Dermis microvascular lymphatic vessel endothelial cell (primary cell): ENCODE data around the gene NCOA1. TPM values are rescaled to one million over a fixed set of nuclear protein-coding genes. Genes with fewer than 3 reads are reported as not detected.
"Not testable (repeated sequence)": the region's sequence is repeated elsewhere in the genome, so short reads cannot be mapped to it uniquely, and the experiment has no call there.

Source experiments
- DNase-seq, 2 donors: peaks; one replicate each; pipeline versions ENCODE4 v3.0.0 to v3.0.0-alpha.2; 2010; ENCODE audit warnings: low read depth in 2 of 2
- total RNA-seq: library from RNA; depleted of rRNA; stranded (reverse); fragments of >200 nt; gene quantifications from 2 replicates; pipeline ENCODE4 v1.2.1, GENCODE V29; 2014

NCOA1 gene
- total RNA-seq, 1 donor from 2014 or later, result 5.9 TPM

DNA sequence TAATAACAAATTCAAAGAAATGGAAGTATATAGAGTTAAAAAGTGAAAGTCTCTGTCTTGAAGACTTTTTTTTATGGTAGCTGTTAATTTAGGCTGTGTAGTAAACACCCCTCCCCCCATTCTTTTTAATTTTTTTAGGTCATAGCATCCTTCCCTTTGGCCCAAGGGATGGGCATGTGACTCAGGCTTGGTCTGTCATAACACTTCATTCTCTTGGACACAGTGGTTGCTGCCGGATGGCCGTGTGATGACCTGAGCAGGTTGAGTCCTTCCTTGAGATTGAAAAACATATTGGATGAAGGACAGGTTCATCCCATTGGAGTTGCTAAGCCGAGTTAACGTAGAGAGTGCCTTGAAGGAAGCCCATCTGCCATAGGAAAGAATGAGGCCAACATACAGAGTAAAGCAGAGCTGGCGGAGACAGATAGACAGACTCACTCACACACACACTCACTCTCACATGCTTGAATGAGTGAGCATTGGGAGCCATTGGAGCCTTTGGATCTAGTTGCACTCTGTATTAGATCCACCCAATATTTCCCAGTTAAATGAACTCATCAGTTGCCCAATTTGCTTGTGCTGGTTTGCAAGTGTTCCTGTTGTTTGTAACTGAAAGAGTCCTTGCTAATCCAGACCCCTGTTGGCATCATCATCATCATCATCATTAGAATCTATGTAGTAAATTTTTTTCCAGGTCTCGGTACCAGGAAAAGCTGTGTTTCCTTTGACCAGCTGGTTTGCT, 14.7 kb downstream of the NCOA1 start:
- no peak for DNase-seq

GRCh38 chr2:24507549-24507948, 16.5 kb downstream of the NCOA1 start:
- DNase-seq, result peak in 1 of 2 donors; percentile 29

GRCh38 chr2:24508878-24509277, 17.8 kb downstream of the NCOA1 start:
- no peak for DNase-seq

- DNase-seq, result no peak
Observed at GRCh38 chr2:24509425-24509824, 18.4 kb downstream of the NCOA1 start.

- DNase-seq, result no peak
Observed at GRCh38 chr2:24509840-24510239, 18.8 kb downstream of the NCOA1 start.

GRCh38 chr2:24510771-24511170, 19.7 kb downstream of the NCOA1 start:
- no peak for DNase-seq

DNA sequence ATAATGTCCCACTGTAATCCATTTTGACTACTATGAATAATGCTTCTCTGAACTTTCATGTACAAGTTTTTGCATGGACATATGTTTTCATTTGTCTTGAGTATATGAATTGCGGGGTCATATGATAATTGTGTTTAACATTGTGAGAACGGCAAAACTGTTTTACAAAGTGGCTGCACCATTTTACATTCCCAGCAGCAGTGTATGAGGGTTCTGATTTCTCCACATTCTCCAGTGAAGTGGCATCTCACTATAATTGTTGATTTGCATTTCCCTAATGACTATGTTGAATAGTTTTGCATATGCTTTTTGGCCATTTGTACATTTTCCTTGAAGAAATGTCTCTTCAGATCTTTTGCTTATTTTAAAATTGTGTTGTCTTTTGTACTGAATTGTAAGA, 20.1 kb downstream of the NCOA1 start:
- DNase-seq, result no peak

DNA sequence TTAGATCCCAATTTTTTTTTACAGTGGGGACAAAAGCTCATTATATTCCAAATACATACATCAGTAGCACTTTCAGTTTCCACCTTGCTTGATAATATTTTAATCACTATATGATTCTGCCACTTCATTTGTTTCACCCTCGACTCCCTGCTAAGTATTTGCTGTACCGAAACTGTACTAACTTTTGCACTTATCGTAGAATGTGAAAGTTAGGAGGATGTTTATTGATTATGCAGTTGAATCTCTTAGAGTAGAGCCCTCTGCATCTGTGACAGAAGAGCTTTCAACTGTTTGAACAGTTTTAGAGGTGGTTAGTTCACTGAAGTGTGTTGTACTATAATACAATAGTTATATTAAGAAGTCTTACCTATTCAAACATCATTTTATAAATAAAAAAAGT, 20.8 kb downstream of the NCOA1 start:
- DNase-seq, result no peak

GRCh38 chr2:24512404-24512803, 21.4 kb downstream of the NCOA1 start:
- DNase-seq, result no peak

GRCh38 chr2:24512831-24513230, 21.8 kb downstream of the NCOA1 start:
- no peak for DNase-seq

GRCh38 chr2:24513281-24514071, 22.4 kb downstream of the NCOA1 start:
- DNase-seq, result no peak

GRCh38 chr2:24514820-24515219, 23.8 kb downstream of the NCOA1 start:
- DNase-seq, result no peak

- DNase-seq, result no peak
Observed at GRCh38 chr2:24515335-24515734, 24.3 kb downstream of the NCOA1 start.

- DNase-seq, result no peak
Observed at GRCh38 chr2:24515831-24516230, 24.8 kb downstream of the NCOA1 start.

- DNase-seq, result no peak
Observed at GRCh38 chr2:24517247-24517646, 26.2 kb downstream of the NCOA1 start.

DNA sequence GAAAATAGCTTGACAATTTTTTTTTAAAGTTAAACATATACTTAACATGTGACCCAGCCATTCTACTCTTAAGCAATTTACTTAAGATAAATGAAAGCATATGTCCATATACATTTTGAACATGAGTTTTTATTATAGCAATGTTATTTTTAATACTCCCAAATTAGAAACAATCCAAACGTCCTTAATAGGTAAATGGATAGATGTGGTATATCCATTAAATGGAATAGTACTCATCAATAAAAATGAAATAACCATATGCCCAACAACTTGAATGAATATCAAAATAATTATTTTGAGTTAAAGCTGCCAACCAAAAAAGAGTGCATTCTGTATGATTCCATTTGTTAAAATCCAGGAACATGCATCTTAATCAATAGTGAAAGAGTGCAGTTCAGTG, 29.1 kb downstream of the NCOA1 start:
- no peak for DNase-seq

GRCh38 chr2:24521162-24521857, 30.3 kb downstream of the NCOA1 start:
- DNase-seq, result no peak

DNA sequence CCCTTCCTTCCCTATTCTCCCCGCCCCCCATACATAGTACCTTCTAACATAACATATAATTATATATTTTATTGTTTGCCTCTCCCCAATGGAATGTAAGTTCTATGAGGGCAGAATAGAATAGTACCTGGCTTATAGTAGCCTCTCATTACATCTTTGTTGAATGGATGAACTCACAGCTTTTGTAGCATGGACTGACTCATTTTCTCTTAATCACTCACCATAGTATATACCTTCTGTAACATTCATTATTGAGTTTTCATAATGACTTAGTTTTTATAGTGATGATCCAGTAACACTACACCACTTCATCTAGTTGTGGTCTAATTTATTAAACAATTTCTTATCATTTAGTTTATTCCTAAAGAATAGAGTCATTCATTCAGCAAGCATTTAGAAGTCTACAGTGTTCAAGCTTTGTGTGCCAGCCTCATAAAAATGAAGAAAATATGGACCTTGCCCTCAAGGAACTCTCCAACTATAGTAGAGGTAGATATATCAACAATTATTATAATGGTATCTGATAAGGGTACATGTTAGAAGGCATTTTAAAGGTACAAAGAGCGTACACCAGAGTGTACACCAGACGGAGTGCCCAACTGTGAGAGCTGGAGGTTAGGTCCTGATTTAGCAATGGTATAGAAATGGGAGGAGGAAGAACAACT, 31.1 kb downstream of the NCOA1 start:
- DNase-seq, result no peak

DNA sequence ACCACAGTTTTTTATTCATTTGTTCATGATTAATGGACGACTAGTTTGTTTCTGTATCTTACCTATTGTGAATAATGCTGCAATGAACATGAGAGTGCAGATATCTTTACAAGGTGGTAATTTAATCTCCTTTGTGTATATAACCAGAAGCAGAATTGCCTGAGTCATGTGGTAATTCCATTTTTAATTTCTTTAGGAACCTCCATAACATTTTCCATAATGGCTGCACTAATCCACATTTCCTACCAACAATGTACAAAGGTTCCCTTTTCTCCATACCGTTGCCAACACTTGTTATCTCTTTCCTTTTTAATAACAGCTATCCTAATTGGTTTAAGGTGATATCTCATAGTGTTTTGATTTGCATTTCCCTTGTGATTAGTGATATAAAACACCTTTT, 36.5 kb downstream of the NCOA1 start:
- DNase-seq, result no peak

DNA sequence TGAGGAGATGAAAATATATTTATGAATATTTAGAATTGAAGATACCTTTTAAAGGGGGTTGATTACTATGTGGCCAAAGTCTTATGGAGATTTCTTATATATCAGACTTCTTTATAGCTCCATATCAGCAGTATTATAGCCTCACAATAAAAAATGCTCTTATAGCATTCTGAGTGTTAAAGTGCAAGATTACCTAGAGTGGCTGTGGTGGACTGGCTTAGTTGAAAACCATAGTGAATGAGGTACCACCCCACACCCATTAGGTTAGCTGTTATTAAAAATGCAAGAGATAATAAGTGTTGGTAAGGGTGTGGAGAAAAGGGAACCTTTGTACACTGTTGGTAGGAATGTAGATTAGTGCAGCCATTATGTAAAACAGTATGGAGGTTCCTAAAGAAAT, 39.7 kb downstream of the NCOA1 start:
- no peak for DNase-seq

GRCh38 chr2:24531610-24532009, 40.6 kb downstream of the NCOA1 start:
- not testable (repeated sequence) for DNase-seq

GRCh38 chr2:24532057-24532456, 41.0 kb downstream of the NCOA1 start:
- DNase-seq, result not testable (repeated sequence)
